Spleen (tissue), 7 donors: ENCODE results near the gene PALD1.

ENCODE experiments used
- POLR2A ChIP-seq, 3 donors: fragments of 450-650 bp; IDR thresholded peaks; one replicate each; pipeline ENCODE4 v1.5.1; 2017; ENCODE audit warnings: antibody characterized with exemption in 3 of 3, mild to moderate bottlenecking in 1 of 3
- POLR2AphosphoS5 ChIP-seq, 3 donors: sonication (generic); formaldehyde crosslinking; IDR thresholded peaks; one replicate each; pipeline ENCODE4 v1.5.1; 2017; ENCODE audit warnings: antibody characterized with exemption in 3 of 3
- TF ChIP-seq, protein P1 (sequence below), 11 experiments: fragments of 200-600 bp in 7 of 11; fragments of 450-650 bp in 4 of 11; sonication (generic) in 4 of 11; IDR thresholded peaks in 8 of 11; conservative IDR thresholded peaks in 3 of 11; 1 replicate in 7 of 11; 2 replicates in 4 of 11; pipeline versions ENCODE4 v1.4.0 to v1.8.0; 2016 to 2021; ENCODE audit warnings: antibody characterized with exemption in 11 of 11, inconsistent platforms in 4 of 11, mild to moderate bottlenecking in 1 of 11
- donor health status: DM: no; HTN: no; CAD: no; lungs with moderate emphysema.
- donor health status: DM: no; HTN: no; CAD: no.
- donor health status: DM: no; HTN: no; CAD: no.

DNA sequence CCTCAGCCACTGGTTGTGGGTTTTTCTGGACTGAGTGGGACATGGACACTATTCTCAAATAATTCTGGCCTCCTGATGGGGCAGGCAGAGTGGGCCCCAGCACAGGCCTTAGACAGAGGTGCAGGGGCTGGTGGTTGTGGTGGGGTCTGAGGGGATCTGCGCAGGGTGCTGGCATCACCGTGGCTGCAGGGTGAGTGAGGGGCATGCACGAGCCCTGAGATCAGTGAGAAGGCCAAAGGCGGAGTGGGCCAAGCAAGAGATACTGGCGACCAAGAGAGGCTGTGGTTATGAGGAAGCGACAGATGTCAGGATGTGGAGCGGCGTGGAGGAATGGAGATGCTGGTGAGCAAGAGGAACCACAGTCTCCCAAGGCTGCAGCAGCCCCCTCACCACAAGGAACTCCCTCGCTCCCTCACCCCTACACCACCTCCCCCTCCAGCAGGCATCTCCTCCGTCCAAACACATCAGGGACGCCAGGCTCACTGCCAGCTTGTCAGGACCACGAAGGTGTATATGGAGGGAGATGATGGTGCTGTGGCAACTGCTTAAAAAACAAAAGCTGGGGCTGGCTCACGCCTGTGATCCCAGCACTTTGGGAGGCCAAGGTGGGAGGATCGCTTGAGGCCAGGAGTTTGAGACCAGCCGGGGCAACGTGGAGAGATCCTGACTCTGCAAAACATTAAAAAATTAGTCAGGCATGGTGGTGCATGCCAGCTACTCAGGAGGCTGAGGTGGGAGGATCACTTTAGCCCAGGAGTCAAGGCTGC is 114.4 kb downstream of the PALD1 start:
- TF ChIP-seq, protein P1, sequence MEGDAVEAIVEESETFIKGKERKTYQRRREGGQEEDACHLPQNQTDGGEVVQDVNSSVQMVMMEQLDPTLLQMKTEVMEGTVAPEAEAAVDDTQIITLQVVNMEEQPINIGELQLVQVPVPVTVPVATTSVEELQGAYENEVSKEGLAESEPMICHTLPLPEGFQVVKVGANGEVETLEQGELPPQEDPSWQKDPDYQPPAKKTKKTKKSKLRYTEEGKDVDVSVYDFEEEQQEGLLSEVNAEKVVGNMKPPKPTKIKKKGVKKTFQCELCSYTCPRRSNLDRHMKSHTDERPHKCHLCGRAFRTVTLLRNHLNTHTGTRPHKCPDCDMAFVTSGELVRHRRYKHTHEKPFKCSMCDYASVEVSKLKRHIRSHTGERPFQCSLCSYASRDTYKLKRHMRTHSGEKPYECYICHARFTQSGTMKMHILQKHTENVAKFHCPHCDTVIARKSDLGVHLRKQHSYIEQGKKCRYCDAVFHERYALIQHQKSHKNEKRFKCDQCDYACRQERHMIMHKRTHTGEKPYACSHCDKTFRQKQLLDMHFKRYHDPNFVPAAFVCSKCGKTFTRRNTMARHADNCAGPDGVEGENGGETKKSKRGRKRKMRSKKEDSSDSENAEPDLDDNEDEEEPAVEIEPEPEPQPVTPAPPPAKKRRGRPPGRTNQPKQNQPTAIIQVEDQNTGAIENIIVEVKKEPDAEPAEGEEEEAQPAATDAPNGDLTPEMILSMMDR (IDR thresholded peaks at IDR 0.05 in 8 of 11, conservative IDR thresholded peaks at IDR 0.05 in 3 of 11), result no peak
- peak in 1 of 3 donors; percentile 14 for TF ChIP-seq POLR2AphosphoS5 (IDR thresholded peaks at IDR 0.05)
- TF ChIP-seq POLR2A (IDR thresholded peaks at IDR 0.05), result no peak
